ENCODE measurements around the gene PARL. TPM values are rescaled to one million over a fixed set of nuclear protein-coding genes. Genes with fewer than 3 reads are reported as not detected.

Gene PARL
- total and polyA plus RNA-seq, 10 of the 15 experiments (the other 5 are each of a cell fraction or from before 2014, with no cell fraction given): 49.7 to 113 (median 77.2) TPM

- Histone ChIP-seq H3K27me3 (replicated peaks in 1 of 2; ENCODE audit: control insufficient read depth in 2 of 2, insufficient read depth in 2 of 2, low read length in 1 of 2) (no peaks in the 10 kb centered on the region), H3K9ac (ENCODE audit: control insufficient read depth, insufficient read depth, low read length) (no peak overlapping the region), H3K79me2 (ENCODE audit: control insufficient read depth, insufficient read depth, low read length) (no peaks in the 10 kb centered on the region), H3K4me3 (no peak overlapping the region), H3K27ac (ENCODE audit: control insufficient read depth, insufficient read depth) (no peak overlapping the region), H3K4me2 (ENCODE audit: control insufficient read depth, insufficient read depth) (no peak overlapping the region), H2AFZ (ENCODE audit: control insufficient read depth, low read depth, low read length) (no peak overlapping the region), H3K4me1 (ENCODE audit: control insufficient read depth, insufficient read depth, low read length) (no peaks in the 10 kb centered on the region), H4K20me1 (ENCODE audit: control insufficient read depth, insufficient read depth) (no peaks in the 10 kb centered on the region), H3K9me3 (replicated peaks; ENCODE audit: control insufficient read depth, insufficient read depth, low read length) (no peaks in the 10 kb centered on the region), H3K36me3 (ENCODE audit: control insufficient read depth in 2 of 2, insufficient read depth in 2 of 2, low read length in 1 of 2) (peaks cover 0 to 18% of the 10 kb centered on the region in 2 experiments; a peak in 3 of 4 replicates)
- ChIA-PET POLR2A (no interaction called here), SMC1A (ENCODE audit: uncharacterized antibody, unreplicated experiment) (no interaction called here), CTCF (no interaction called here), RAD21 (ENCODE audit: unreplicated experiment) (no interaction called here)
- no peak for ATAC-seq
- no TSS peak for BruUV-seq (replicated peaks)
- intact Hi-C loops (cut with micrococcal nuclease; ENCODE audit: unreplicated experiment) (no loop called here), in situ Hi-C loops (cut with MboI) (no loop called here)
- DNase-seq (ENCODE audit: low read depth, low spot score): no peak
- TF ChIP-seq NKRF (conservative IDR thresholded peaks at IDR 0.05) (no peak), ZNF687 (IDR thresholded peaks at IDR 0.05) (no peak), PRDM15 (CRISPR knock-in tag; IDR thresholded peaks at IDR 0.05) (no peak)
- no peak for FAIRE-seq
- WGBS (ENCODE audit: insufficient coverage, insufficient replicate concordance, low lambda C conversion rate, missing lambda C conversion rate): 87% methylated on average over 4 of the region's 4 CpGs
These were observed 30.2 kb downstream of the PARL start for GRCh38 chr3:183854318-183855035.
